Kidney (tissue), 14 donors: ENCODE data around the gene CDH13. TPM values are rescaled to one million over a fixed set of nuclear protein-coding genes. Genes with fewer than 3 reads are reported as not detected.

Source experiments
- DNase-seq, 5 donors: peaks; one replicate each; pipeline ENCODE4 v3.0.0-alpha.2; 2013 to 2020
- FAIRE-seq: peaks from 2 replicates; lab custom pipeline; 2012; peaks lifted over from hg19 to GRCh38; lab: Jason Lieb, UNC
- H3K27ac ChIP-seq, 2 donors: one replicate each; pipeline ENCODE4 v1.7.0; 2013; ENCODE audit warnings: low read depth in 2 of 2, low read length in 2 of 2, inconsistent platforms in 1 of 2
- H3K27me3 ChIP-seq: one replicate; pipeline ENCODE4 v1.7.1; 2013; ENCODE audit warnings: low read length, inconsistent platforms; ENCODE audit not compliant: control insufficient read depth, insufficient read depth
- H3K36me3 ChIP-seq, 3 donors: one replicate each; pipeline versions ENCODE4 v1.7.0 to v1.7.1; 2013; ENCODE audit warnings: low read length in 3 of 3, control low read depth in 1 of 3, inconsistent platforms in 1 of 3; ENCODE audit not compliant: insufficient read depth in 3 of 3, control insufficient read depth in 2 of 3
- H3K4me1 ChIP-seq, 3 donors: one replicate each; pipeline versions ENCODE4 v1.7.0 to v1.7.1; 2013; ENCODE audit warnings: low read length in 3 of 3, inconsistent platforms in 1 of 3, low read depth in 1 of 3; ENCODE audit not compliant: control insufficient read depth in 2 of 3, insufficient read depth in 2 of 3
- H3K4me3 ChIP-seq, 3 donors: one replicate each; pipeline versions ENCODE4 v1.7.0 to v1.8.1; 2013; ENCODE audit warnings: low read length in 3 of 3, control low read depth in 1 of 3, inconsistent platforms in 1 of 3
- H3K9ac ChIP-seq, 3 donors: one replicate each; pipeline versions ENCODE4 v1.7.0 to v1.7.1; 2013; ENCODE audit warnings: low read length in 3 of 3, control low read depth in 1 of 3, inconsistent platforms in 1 of 3
- H3K9me3 ChIP-seq, 3 donors: one replicate each; pipeline versions ENCODE4 v1.7.0 to v1.7.1; 2013; ENCODE audit warnings: low read length in 3 of 3, control low read depth in 1 of 3, inconsistent platforms in 1 of 3; ENCODE audit not compliant: control insufficient read depth in 2 of 3, insufficient read depth in 1 of 3
- intact Hi-C: fragments of 100-400 bp; cut with DNase I; formaldehyde crosslinking; loops from one replicate; pipeline ENCODE4 v1.11.1; 2022
- polyA plus RNA-seq: library from polyadenylated mRNA; stranded (reverse); fragments of 350-450 nt; fragmentation: Illumina TruSeq; extraction: RNeasy Lipid Tissue Mini Kit (QIAGEN cat#74804); gene quantifications from one replicate; pipeline ENCODE4 v1.2.3, GENCODE V29; 2014; ENCODE audit warnings: low read depth, low replicate concordance; ENCODE audit not compliant: insufficient read depth
- total RNA-seq: library from RNA; stranded (reverse); fragmentation: NEBNext Ultra II Directional; extraction: Animal tissue kit (Norgen Biotek cat#: 25700); gene quantifications from one replicate; pipeline ENCODE4 v1.2.1, GENCODE V29; 2021
- TF ChIP-seq, protein P1 (sequence below): IDR thresholded peaks from 3 replicates; pipeline ENCODE4 v1.5.1; 2012; ENCODE audit warnings: mild to moderate bottlenecking, moderate library complexity, borderline replicate concordance; ENCODE audit not compliant: insufficient read depth; ENCODE audit errors: extremely low read depth
- donor health status: control.
- donor health status: control.
- donor health status: control.
- donor health status: control.
- donor health status: control.
- donor health status: DM: yes; HTN: yes; CAD: no.
- donor health status: Normal renal cell carcinoma (clear cell type).

The CDH13 gene
- total and polyA plus RNA-seq, 2 donors from 2014 or later: 4.8 to 13.8 TPM

DNA sequence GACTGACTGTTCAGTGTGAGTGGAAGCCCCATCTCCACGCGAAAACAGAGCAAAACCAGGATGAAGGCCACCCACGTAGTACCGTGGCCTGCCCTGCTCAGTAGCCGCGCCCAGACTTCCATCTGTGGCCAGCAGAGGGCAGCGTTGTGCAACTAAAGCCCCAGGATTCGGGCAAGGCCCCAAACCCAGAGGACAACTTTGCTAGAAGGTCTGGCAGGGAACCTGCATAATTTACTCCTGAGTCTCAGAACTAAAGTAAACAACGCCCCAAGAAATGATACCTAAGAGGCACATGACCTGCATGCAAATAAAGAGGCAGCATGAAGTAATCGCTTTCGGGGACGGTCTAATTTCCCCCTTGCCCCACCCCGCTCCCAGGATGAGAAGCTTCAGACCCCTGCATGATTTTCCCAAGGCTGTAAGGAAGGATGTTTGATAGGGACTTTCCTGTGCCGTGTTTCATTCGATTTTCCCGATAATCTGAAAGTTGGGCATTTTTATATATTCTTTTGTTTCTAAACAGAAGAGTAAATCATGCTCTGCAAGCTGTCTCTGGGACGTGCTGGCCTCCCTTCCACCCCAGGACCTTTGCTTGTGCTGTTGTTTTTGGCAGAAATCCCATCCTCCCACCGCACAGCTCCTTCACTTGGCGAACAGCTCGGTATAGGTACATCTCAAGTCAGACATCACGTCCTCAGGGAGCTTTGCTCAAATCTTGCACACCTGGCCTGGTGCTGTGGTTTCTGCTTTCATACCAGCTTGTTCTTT lies 1199.6 kb downstream of the CDH13 start:
- Histone ChIP-seq H3K36me3 (no peaks in the 10 kb centered on the region), H3K4me1 (no peaks in the 10 kb centered on the region), H3K9ac (no peak overlapping the region), H3K9me3 (no peaks in the 10 kb centered on the region), H3K4me3 (no peak overlapping the region), H3K27ac (no peak overlapping the region), H3K27me3 (no peaks in the 10 kb centered on the region)
- FAIRE-seq (peak; percentile 44), DNase-seq (peak; percentile 79 to 90 (median 85))
- intact Hi-C loops: no loop called here
- TF ChIP-seq, protein P1, sequence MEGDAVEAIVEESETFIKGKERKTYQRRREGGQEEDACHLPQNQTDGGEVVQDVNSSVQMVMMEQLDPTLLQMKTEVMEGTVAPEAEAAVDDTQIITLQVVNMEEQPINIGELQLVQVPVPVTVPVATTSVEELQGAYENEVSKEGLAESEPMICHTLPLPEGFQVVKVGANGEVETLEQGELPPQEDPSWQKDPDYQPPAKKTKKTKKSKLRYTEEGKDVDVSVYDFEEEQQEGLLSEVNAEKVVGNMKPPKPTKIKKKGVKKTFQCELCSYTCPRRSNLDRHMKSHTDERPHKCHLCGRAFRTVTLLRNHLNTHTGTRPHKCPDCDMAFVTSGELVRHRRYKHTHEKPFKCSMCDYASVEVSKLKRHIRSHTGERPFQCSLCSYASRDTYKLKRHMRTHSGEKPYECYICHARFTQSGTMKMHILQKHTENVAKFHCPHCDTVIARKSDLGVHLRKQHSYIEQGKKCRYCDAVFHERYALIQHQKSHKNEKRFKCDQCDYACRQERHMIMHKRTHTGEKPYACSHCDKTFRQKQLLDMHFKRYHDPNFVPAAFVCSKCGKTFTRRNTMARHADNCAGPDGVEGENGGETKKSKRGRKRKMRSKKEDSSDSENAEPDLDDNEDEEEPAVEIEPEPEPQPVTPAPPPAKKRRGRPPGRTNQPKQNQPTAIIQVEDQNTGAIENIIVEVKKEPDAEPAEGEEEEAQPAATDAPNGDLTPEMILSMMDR: peak; percentile 87

DNA sequence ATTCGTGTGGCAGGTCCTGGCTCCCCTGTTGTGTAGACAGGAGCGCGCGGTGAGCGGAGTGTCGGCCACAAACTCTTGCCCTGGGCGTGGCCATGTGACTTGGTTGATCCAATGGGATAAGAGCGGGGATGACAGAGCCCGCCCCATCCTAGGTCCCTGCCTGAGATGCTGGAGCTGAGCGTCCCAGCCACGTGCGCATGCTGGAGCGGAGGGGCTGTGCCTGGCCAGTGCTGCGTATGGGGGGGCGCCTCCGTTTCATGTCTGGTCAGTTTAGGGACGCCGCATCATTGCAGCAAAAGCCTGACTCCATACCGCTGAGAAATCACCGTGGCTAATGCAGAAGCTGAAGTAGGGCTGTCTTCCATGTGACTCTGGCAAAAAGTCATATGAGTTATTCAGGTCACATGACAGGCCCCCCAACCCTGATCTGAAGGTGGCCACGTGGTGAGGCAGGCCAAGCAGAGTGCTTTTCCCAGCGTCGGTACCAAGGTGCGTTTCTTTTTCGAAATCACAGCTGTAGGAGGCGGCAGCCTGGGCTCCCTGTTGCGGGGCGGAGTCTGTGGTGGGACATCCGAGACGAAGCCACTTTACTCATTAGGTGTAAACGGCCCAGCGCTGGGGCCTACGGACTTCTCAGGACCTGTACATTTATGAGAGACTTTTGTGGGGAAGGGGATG lies 1203.5 kb downstream of the CDH13 start:
- H3K27ac ChIP-seq: no peak overlapping the region
- FAIRE-seq: no peak
- TF ChIP-seq, protein P1: no peak

DNA sequence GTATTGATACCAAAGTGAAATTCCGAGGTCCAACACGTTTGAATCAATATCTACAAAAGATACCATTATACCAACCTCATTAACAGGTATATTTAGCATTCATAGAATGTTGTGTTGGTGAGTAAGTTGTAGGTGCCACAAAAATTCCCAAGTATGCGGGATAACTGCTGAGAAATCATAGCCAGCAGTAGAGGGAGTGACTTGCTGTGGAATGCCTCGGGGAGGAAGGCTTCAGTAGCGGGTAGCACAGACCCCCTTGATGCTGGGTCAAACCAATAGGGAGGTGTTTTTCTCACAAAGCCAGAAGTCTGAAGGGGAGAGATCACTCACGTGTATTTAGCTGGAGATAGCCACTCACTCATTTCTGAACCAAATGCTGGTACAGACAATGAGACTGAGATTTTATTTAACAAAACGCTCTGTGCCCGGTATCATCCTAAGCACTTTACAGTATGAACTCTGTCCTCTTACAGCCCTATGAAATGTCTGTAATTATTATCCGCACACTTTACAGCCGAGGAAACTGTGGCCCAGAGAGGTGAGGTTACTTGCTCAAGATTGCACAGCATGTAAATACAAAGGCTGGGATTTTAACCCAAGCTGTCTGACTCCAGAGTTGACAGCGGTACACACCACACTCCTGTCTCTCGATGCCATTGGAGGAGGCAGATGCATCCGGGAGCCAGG lies 1204.1 kb downstream of the CDH13 start:
- H3K9ac ChIP-seq: no peak overlapping the region
- TF ChIP-seq, protein P1: no peak
- intact Hi-C loops: no loop called here
- no peak overlapping the region for H3K27ac ChIP-seq
- no peak overlapping the region for H3K4me3 ChIP-seq
- no peaks in the 10 kb centered on the region for H3K4me1 ChIP-seq
- no peaks in the 10 kb centered on the region for H3K27me3 ChIP-seq
- no peak for DNase-seq
- no peaks in the 10 kb centered on the region for H3K36me3 ChIP-seq
- FAIRE-seq: no peak
- H3K9me3 ChIP-seq: no peaks in the 10 kb centered on the region

More for the DNA sequence above, 1203.5 kb downstream of the CDH13 start:
- Histone ChIP-seq H3K27me3 (no peaks in the 10 kb centered on the region), H3K9ac (no peak overlapping the region), H3K36me3 (no peaks in the 10 kb centered on the region), H3K4me3 (no peak overlapping the region), H3K4me1 (no peaks in the 10 kb centered on the region), H3K9me3 (no peaks in the 10 kb centered on the region)
- DNase-seq: no peak
- intact Hi-C loops: no loop called here
